WTC11 (cell line): ENCODE measurements around the gene RCN1. TPM values are rescaled to one million over a fixed set of nuclear protein-coding genes. Genes with fewer than 3 reads are reported as not detected.

Experiments used
- ATAC-seq: fragments of 200-7000 bp; cut with Tn5 transposase; 2 replicates; pipeline ENCODE4 v1.10.0; 2021; ENCODE audit warnings: mild to moderate bottlenecking, moderate library complexity
- CTCF ChIA-PET: fragments of 300-600 bp; sonication (Branson Sonifier 250); formaldehyde crosslinking; loops from one replicate; lab custom pipeline; 2021; ENCODE audit warnings: antibody characterized with exemption; lab: Charles Lee
- POLR2A ChIA-PET: fragments of 350-600 bp; sonication (Branson Sonifier 250); formaldehyde crosslinking; loops from one replicate; lab custom pipeline; 2021; ENCODE audit warnings: antibody characterized with exemption; lab: Charles Lee
- DNase-seq: peaks from one replicate; pipeline ENCODE4 v3.0.0; 2021; ENCODE audit warnings: low spot score
- H3K27ac Mint-ChIP-seq: 2 replicates; pipeline ENCODE4 v1.8.0; 2021; ENCODE audit warnings: mixed read lengths
- H3K27me3 Mint-ChIP-seq: 2 replicates; pipeline ENCODE4 v1.8.0; 2021; ENCODE audit warnings: low read depth, mild to moderate bottlenecking, moderate library complexity, mixed read lengths
- H3K36me3 Mint-ChIP-seq: 2 replicates; pipeline ENCODE4 v1.8.0; 2021; ENCODE audit warnings: mixed read lengths
- H3K4me1 Mint-ChIP-seq: 2 replicates; pipeline ENCODE4 v1.8.0; 2022; ENCODE audit warnings: mixed read lengths
- H3K4me3 Mint-ChIP-seq: 2 replicates; pipeline ENCODE4 v1.8.0; 2021; ENCODE audit warnings: mild to moderate bottlenecking, moderate library complexity, mixed read lengths
- H3K9me3 Mint-ChIP-seq: 2 replicates; pipeline ENCODE4 v1.8.0; 2021; ENCODE audit warnings: mixed read lengths
- ELF4 ChIP-seq: sonication (generic); formaldehyde crosslinking; IDR thresholded peaks from 2 replicates; pipeline ENCODE4 v1.8.1; 2022; ENCODE audit warnings: low read depth, mild to moderate bottlenecking, moderate library complexity, missing genetic modification reagents
- ESRRA ChIP-seq: sonication (generic); formaldehyde crosslinking; IDR thresholded peaks from 2 replicates; pipeline ENCODE4 v1.8.1; 2022; ENCODE audit warnings: mild to moderate bottlenecking, missing genetic modification reagents, borderline replicate concordance
- JUN ChIP-seq: sonication (generic); formaldehyde crosslinking; IDR thresholded peaks from 2 replicates; pipeline ENCODE4 v1.8.0; 2023; ENCODE audit warnings: mild to moderate bottlenecking, missing genetic modification reagents
- NFATC4 ChIP-seq: fragments of 250-450 bp; sonication (Bioruptor Pico); IDR thresholded peaks from 2 replicates; pipeline ENCODE4 v1.9.0; 2021; ENCODE audit warnings: mild to moderate bottlenecking
- NFE2L1 ChIP-seq: sonication (generic); formaldehyde crosslinking; IDR thresholded peaks from 2 replicates; pipeline ENCODE4 v1.8.1; 2023; ENCODE audit warnings: missing genetic modification reagents
- NR2C2 ChIP-seq: sonication (generic); formaldehyde crosslinking; IDR thresholded peaks from 2 replicates; pipeline ENCODE4 v1.8.0; 2022; ENCODE audit warnings: mild to moderate bottlenecking, missing genetic modification reagents
- PRRX2 ChIP-seq: fragments of 250-450 bp; sonication (Bioruptor Pico); IDR thresholded peaks from 2 replicates; pipeline ENCODE4 v1.8.0; 2021; ENCODE audit warnings: mild to moderate bottlenecking
- RELA ChIP-seq: sonication (generic); formaldehyde crosslinking; IDR thresholded peaks from 2 replicates; pipeline ENCODE4 v1.8.1; 2022; ENCODE audit warnings: missing genetic modification reagents, mild to moderate bottlenecking, borderline replicate concordance
- TEAD1 ChIP-seq: sonication (generic); formaldehyde crosslinking; IDR thresholded peaks from 2 replicates; pipeline ENCODE4 v1.8.0; 2022; ENCODE audit warnings: mild to moderate bottlenecking, missing genetic modification reagents
- total RNA-seq: library from RNA; stranded (reverse); gene quantifications from 3 replicates; pipeline ENCODE4 v1.2.3, GENCODE V29; 2021
- TF ChIP-seq, protein P1 (sequence below): fragments of 250-450 bp; sonication (Bioruptor Pico); IDR thresholded peaks from 2 replicates; pipeline ENCODE4 v1.9.0; 2021; ENCODE audit warnings: mild to moderate bottlenecking
- TF ChIP-seq, protein P2 (sequence below): sonication (generic); formaldehyde crosslinking; IDR thresholded peaks from 2 replicates; pipeline ENCODE4 v1.8.0; 2022; ENCODE audit warnings: missing genetic modification reagents
- TF ChIP-seq, protein P3 (sequence below): sonication (generic); formaldehyde crosslinking; IDR thresholded peaks from 2 replicates; pipeline ENCODE4 v1.8.1; 2022; ENCODE audit warnings: low read depth, missing genetic modification reagents, borderline replicate concordance
- TF ChIP-seq, protein P4 (sequence below): sonication (generic); formaldehyde crosslinking; IDR thresholded peaks from 2 replicates; pipeline ENCODE4 v1.8.0; 2022; ENCODE audit warnings: mild to moderate bottlenecking, missing genetic modification reagents
- TF ChIP-seq, protein P5 (sequence below): sonication (generic); formaldehyde crosslinking; IDR thresholded peaks from 2 replicates; pipeline ENCODE4 v1.8.1; 2022; ENCODE audit warnings: mild to moderate bottlenecking, missing genetic modification reagents, moderate library complexity, borderline replicate concordance
- TF ChIP-seq, protein P6 (sequence below): sonication (generic); formaldehyde crosslinking; IDR thresholded peaks from 2 replicates; pipeline ENCODE4 v1.8.1; 2023; ENCODE audit warnings: mild to moderate bottlenecking, moderate library complexity, missing genetic modification reagents
- TF ChIP-seq, protein P7 (sequence below): sonication (generic); formaldehyde crosslinking; IDR thresholded peaks from 2 replicates; pipeline ENCODE4 v1.8.0; 2023; ENCODE audit warnings: missing genetic modification reagents, mild to moderate bottlenecking, borderline replicate concordance

RCN1 gene
- total RNA-seq, 1 experiment from 2014 or later: 96.2 TPM

DNA sequence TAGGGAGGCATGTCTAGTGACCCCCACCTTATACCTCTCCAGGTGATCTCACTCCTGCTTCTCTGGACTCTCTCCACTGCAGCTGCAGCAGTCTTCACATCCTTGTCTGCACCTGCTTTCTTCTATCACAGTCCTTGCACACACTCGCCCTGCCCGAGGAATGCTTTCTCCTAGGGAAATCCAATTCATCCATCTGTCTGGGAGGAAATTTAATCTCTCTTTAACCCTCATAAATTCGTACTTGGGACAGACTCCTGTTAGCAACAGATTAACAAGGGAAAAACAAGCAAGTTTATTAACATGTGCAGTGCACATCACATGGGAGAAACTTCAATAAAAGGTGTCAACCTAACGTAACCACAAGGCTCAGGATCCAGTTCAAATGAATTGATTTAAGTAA is 11.3 kb upstream of the RCN1 start:
- H3K9me3 Mint-ChIP-seq: peaks cover 16% of the 10 kb centered on the region
- H3K4me1 Mint-ChIP-seq: peaks cover 27% of the 10 kb centered on the region
- no peak overlapping the region for H3K27ac Mint-ChIP-seq
- TF ChIP-seq, protein P1, sequence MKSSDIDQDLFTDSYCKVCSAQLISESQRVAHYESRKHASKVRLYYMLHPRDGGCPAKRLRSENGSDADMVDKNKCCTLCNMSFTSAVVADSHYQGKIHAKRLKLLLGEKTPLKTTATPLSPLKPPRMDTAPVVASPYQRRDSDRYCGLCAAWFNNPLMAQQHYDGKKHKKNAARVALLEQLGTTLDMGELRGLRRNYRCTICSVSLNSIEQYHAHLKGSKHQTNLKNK (CRISPR knock-in tag): no peak
- TF ChIP-seq RELA (CRISPR knock-in tag): no peak
- TF ChIP-seq, protein P2, sequence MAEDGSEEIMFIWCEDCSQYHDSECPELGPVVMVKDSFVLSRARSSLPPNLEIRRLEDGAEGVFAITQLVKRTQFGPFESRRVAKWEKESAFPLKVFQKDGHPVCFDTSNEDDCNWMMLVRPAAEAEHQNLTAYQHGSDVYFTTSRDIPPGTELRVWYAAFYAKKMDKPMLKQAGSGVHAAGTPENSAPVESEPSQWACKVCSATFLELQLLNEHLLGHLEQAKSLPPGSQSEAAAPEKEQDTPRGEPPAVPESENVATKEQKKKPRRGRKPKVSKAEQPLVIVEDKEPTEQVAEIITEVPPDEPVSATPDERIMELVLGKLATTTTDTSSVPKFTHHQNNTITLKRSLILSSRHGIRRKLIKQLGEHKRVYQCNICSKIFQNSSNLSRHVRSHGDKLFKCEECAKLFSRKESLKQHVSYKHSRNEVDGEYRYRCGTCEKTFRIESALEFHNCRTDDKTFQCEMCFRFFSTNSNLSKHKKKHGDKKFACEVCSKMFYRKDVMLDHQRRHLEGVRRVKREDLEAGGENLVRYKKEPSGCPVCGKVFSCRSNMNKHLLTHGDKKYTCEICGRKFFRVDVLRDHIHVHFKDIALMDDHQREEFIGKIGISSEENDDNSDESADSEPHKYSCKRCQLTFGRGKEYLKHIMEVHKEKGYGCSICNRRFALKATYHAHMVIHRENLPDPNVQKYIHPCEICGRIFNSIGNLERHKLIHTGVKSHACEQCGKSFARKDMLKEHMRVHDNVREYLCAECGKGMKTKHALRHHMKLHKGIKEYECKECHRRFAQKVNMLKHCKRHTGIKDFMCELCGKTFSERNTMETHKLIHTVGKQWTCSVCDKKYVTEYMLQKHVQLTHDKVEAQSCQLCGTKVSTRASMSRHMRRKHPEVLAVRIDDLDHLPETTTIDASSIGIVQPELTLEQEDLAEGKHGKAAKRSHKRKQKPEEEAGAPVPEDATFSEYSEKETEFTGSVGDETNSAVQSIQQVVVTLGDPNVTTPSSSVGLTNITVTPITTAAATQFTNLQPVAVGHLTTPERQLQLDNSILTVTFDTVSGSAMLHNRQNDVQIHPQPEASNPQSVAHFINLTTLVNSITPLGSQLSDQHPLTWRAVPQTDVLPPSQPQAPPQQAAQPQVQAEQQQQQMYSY (CRISPR knock-in tag): no peak
- ChIA-PET POLR2A (no interaction called here), CTCF (no interaction called here)
- ATAC-seq (no peak), DNase-seq (no peak)
- H3K4me3 Mint-ChIP-seq: no peak overlapping the region
- H3K36me3 Mint-ChIP-seq: no peaks in the 10 kb centered on the region
- no peaks in the 10 kb centered on the region; the same call in 1 of the 2 replicates for H3K27me3 Mint-ChIP-seq

DNA sequence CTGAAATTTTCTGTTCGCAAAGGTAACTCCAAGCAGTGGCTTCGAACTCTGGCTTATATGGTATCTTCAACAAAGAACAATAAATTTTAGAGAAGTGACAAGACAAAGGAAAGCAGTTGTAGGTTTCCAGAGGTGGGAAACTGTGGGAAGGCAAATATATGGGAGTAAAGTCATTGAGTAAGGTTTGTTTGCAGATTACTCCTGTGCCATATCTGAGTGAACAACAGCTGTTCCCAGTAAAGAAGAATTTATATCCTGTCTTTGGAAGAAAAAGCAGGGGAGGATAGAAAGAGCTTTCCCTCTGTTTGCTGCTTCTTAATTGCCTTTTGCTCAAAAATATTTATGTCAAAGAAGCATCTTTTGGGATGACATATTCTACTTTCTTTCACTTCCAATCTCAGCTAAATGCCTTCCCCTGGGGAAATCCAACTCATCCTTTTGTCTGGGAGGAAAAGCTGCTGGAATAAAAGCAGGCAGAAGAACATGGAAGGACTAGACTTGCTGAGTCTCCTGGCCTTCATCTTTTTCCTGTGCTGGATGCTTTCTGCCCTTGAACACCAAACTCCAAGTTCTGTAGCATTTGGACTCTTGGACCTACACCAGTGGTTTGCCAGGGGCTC is 10.4 kb upstream of the RCN1 start:
- CTCF ChIA-PET: no interaction called here
- no peak for DNase-seq
- H3K9me3 Mint-ChIP-seq: peaks cover 16% of the 10 kb centered on the region
- H3K4me1 Mint-ChIP-seq: peaks cover 27% of the 10 kb centered on the region
- ATAC-seq: no peak
- no peaks in the 10 kb centered on the region for H3K36me3 Mint-ChIP-seq
- POLR2A ChIA-PET: no interaction called here
- no peaks in the 10 kb centered on the region; the same call in 1 of the 2 replicates for H3K27me3 Mint-ChIP-seq
- no peak overlapping the region for H3K27ac Mint-ChIP-seq
- no peak overlapping the region for H3K4me3 Mint-ChIP-seq
- TF ChIP-seq, protein P3, sequence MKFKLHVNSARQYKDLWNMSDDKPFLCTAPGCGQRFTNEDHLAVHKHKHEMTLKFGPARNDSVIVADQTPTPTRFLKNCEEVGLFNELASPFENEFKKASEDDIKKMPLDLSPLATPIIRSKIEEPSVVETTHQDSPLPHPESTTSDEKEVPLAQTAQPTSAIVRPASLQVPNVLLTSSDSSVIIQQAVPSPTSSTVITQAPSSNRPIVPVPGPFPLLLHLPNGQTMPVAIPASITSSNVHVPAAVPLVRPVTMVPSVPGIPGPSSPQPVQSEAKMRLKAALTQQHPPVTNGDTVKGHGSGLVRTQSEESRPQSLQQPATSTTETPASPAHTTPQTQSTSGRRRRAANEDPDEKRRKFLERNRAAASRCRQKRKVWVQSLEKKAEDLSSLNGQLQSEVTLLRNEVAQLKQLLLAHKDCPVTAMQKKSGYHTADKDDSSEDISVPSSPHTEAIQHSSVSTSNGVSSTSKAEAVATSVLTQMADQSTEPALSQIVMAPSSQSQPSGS (CRISPR knock-in tag): no peak
- no peak for TF ChIP-seq TEAD1
- TF ChIP-seq, protein P4, sequence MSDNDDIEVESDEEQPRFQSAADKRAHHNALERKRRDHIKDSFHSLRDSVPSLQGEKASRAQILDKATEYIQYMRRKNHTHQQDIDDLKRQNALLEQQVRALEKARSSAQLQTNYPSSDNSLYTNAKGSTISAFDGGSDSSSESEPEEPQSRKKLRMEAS (CRISPR knock-in tag): no peak
- TF ChIP-seq RELA (CRISPR knock-in tag): no peak
- TF ChIP-seq, protein P5, sequence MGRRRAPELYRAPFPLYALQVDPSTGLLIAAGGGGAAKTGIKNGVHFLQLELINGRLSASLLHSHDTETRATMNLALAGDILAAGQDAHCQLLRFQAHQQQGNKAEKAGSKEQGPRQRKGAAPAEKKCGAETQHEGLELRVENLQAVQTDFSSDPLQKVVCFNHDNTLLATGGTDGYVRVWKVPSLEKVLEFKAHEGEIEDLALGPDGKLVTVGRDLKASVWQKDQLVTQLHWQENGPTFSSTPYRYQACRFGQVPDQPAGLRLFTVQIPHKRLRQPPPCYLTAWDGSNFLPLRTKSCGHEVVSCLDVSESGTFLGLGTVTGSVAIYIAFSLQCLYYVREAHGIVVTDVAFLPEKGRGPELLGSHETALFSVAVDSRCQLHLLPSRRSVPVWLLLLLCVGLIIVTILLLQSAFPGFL (CRISPR knock-in tag): no peak
- TF ChIP-seq, protein P6, sequence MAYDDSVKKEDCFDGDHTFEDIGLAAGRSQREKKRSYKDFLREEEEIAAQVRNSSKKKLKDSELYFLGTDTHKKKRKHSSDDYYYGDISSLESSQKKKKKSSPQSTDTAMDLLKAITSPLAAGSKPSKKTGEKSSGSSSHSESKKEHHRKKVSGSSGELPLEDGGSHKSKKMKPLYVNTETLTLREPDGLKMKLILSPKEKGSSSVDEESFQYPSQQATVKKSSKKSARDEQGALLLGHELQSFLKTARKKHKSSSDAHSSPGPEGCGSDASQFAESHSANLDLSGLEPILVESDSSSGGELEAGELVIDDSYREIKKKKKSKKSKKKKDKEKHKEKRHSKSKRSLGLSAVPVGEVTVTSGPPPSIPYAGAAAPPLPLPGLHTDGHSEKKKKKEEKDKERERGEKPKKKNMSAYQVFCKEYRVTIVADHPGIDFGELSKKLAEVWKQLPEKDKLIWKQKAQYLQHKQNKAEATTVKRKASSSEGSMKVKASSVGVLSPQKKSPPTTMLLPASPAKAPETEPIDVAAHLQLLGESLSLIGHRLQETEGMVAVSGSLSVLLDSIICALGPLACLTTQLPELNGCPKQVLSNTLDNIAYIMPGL: no peak
- no peak for TF ChIP-seq NR2C2 (CRISPR knock-in tag)
- no peak for TF ChIP-seq JUN (CRISPR knock-in tag)
- TF ChIP-seq, protein P7, sequence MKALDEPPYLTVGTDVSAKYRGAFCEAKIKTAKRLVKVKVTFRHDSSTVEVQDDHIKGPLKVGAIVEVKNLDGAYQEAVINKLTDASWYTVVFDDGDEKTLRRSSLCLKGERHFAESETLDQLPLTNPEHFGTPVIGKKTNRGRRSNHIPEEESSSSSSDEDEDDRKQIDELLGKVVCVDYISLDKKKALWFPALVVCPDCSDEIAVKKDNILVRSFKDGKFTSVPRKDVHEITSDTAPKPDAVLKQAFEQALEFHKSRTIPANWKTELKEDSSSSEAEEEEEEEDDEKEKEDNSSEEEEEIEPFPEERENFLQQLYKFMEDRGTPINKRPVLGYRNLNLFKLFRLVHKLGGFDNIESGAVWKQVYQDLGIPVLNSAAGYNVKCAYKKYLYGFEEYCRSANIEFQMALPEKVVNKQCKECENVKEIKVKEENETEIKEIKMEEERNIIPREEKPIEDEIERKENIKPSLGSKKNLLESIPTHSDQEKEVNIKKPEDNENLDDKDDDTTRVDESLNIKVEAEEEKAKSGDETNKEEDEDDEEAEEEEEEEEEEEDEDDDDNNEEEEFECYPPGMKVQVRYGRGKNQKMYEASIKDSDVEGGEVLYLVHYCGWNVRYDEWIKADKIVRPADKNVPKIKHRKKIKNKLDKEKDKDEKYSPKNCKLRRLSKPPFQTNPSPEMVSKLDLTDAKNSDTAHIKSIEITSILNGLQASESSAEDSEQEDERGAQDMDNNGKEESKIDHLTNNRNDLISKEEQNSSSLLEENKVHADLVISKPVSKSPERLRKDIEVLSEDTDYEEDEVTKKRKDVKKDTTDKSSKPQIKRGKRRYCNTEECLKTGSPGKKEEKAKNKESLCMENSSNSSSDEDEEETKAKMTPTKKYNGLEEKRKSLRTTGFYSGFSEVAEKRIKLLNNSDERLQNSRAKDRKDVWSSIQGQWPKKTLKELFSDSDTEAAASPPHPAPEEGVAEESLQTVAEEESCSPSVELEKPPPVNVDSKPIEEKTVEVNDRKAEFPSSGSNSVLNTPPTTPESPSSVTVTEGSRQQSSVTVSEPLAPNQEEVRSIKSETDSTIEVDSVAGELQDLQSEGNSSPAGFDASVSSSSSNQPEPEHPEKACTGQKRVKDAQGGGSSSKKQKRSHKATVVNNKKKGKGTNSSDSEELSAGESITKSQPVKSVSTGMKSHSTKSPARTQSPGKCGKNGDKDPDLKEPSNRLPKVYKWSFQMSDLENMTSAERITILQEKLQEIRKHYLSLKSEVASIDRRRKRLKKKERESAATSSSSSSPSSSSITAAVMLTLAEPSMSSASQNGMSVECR (CRISPR knock-in tag): no peak
- no peak for TF ChIP-seq PRRX2
- TF ChIP-seq NFE2L1 (CRISPR knock-in tag): no peak
- no peak for TF ChIP-seq ELF4 (CRISPR knock-in tag)
- TF ChIP-seq NFATC4 (CRISPR knock-in tag): no peak
- TF ChIP-seq ESRRA: no peak
